ENCODE data around the gene ANXA10. TPM values are rescaled to one million over a fixed set of nuclear protein-coding genes. Genes with fewer than 3 reads are reported as not detected.

The ANXA10 gene
- total and polyA plus RNA-seq, 2 experiments from 2014 or later = 0.22 to 0.44 TPM

GRCh38 chr4:168183717-168184571 is 91.6 kb downstream of the ANXA10 start:
- in situ Hi-C loops (cut with MboI) = loop anchor here (10.0 to 25.0 kb wide), 4 partner anchors 328 to 1303 kb away; no protein-coding TSS in a partner anchor
- H3K79me2 ChIP-seq (ENCODE audit: insufficient read depth) = no peaks in the 10 kb centered on the region
- no peak overlapping the region for H3K9ac ChIP-seq
- H3K4me3 ChIP-seq = no peak overlapping the region
- TF ChIP-seq EZH2 (IDR thresholded peaks at IDR 0.05; ENCODE audit: insufficient read depth, poor library complexity, severe bottlenecking) (no peak), EZH2phosphoT487 (IDR thresholded peaks at IDR 0.05; ENCODE audit: insufficient read depth, low read depth) (no peak)
- no peak overlapping the region for H2AFZ ChIP-seq
- H3K9me2 ChIP-seq (ENCODE audit: insufficient read depth) = no peaks in the 10 kb centered on the region
- no peaks in the 10 kb centered on the region for H3K9me3 ChIP-seq (ENCODE audit: low read depth)
- peak overlapping the region; percentile 2 for H3K4me2 ChIP-seq (ENCODE audit: unreplicated experiment)
- 9 to 19% methylated on average over 6 of the region's 6 CpGs for WGBS, 2 experiments (ENCODE audit: low coverage in 1 of 2, low lambda C conversion rate in 2 of 2, missing lambda C conversion rate in 2 of 2)
- H3F3A ChIP-seq (ENCODE audit: insufficient read depth) = no peaks in the 10 kb centered on the region
- DNase-seq = peak; percentile 61
- no peak overlapping the region for H3K27ac ChIP-seq
- no peaks in the 10 kb centered on the region for H3K36me3 ChIP-seq (ENCODE audit: low read depth)
- H4K20me1 ChIP-seq (ENCODE audit: insufficient read depth) = no peaks in the 10 kb centered on the region
- H3K4me1 ChIP-seq (ENCODE audit: insufficient read depth) = peaks cover 8% of the 10 kb centered on the region
- H3K27me3 ChIP-seq (replicated peaks; ENCODE audit: insufficient read depth) = no peaks in the 10 kb centered on the region

- Histone ChIP-seq H3K4me2 (ENCODE audit: unreplicated experiment) (no peak overlapping the region), H3K4me1 (ENCODE audit: insufficient read depth) (peaks cover 7% of the 10 kb centered on the region), H3K27ac (no peak overlapping the region), H3F3A (ENCODE audit: insufficient read depth) (no peaks in the 10 kb centered on the region), H3K4me3 (no peak overlapping the region), H3K9me3 (ENCODE audit: low read depth) (no peaks in the 10 kb centered on the region), H3K9ac (no peak overlapping the region), H3K36me3 (ENCODE audit: low read depth) (no peaks in the 10 kb centered on the region), H3K9me2 (ENCODE audit: insufficient read depth) (no peaks in the 10 kb centered on the region), H2AFZ (no peak overlapping the region), H3K27me3 (replicated peaks; ENCODE audit: insufficient read depth) (no peaks in the 10 kb centered on the region), H3K79me2 (ENCODE audit: insufficient read depth) (no peaks in the 10 kb centered on the region), H4K20me1 (ENCODE audit: insufficient read depth) (no peaks in the 10 kb centered on the region)
- in situ Hi-C loops (cut with MboI) = loop anchor here (10.0 to 25.0 kb wide), 4 partner anchors 324 to 1299 kb away; no protein-coding TSS in a partner anchor
- TF ChIP-seq EZH2 (IDR thresholded peaks at IDR 0.05; ENCODE audit: insufficient read depth, poor library complexity, severe bottlenecking) (no peak), EZH2phosphoT487 (IDR thresholded peaks at IDR 0.05; ENCODE audit: insufficient read depth, low read depth) (no peak)
- WGBS, 2 experiments (ENCODE audit: low coverage in 1 of 2, low lambda C conversion rate in 2 of 2, missing lambda C conversion rate in 2 of 2) = 85 to 92% methylated on average over 1 of the region's 1 CpG
- no peak for DNase-seq
These were observed 96.4 kb downstream of the ANXA10 start for GRCh38 chr4:168188754-168189153.

- Histone ChIP-seq H2AFZ (no peak overlapping the region), H3K9ac (no peak overlapping the region), H3K36me3 (ENCODE audit: low read depth) (no peaks in the 10 kb centered on the region), H3K9me3 (ENCODE audit: low read depth) (no peaks in the 10 kb centered on the region), H3K4me1 (ENCODE audit: insufficient read depth) (no peaks in the 10 kb centered on the region), H3K27me3 (replicated peaks; ENCODE audit: insufficient read depth) (no peaks in the 10 kb centered on the region), H3F3A (ENCODE audit: insufficient read depth) (no peaks in the 10 kb centered on the region), H3K79me2 (ENCODE audit: insufficient read depth) (no peaks in the 10 kb centered on the region), H3K4me2 (ENCODE audit: unreplicated experiment) (no peak overlapping the region), H4K20me1 (ENCODE audit: insufficient read depth) (no peaks in the 10 kb centered on the region), H3K4me3 (no peak overlapping the region), H3K9me2 (ENCODE audit: insufficient read depth) (no peaks in the 10 kb centered on the region), H3K27ac (no peak overlapping the region)
- peak; percentile 3 for DNase-seq
- TF ChIP-seq EZH2 (IDR thresholded peaks at IDR 0.05; ENCODE audit: insufficient read depth, poor library complexity, severe bottlenecking) (no peak), EZH2phosphoT487 (IDR thresholded peaks at IDR 0.05; ENCODE audit: insufficient read depth, low read depth) (no peak)
- in situ Hi-C loops (cut with MboI) = loop anchor here (25.0 kb wide), 3 partner anchors 314 to 1289 kb away; no protein-coding TSS in a partner anchor
These were observed 105.6 kb downstream of the ANXA10 start for GRCh38 chr4:168197926-168198325.

- Histone ChIP-seq H3F3A (ENCODE audit: insufficient read depth) (no peaks in the 10 kb centered on the region), H2AFZ (no peak overlapping the region), H4K20me1 (ENCODE audit: insufficient read depth) (no peaks in the 10 kb centered on the region), H3K27me3 (replicated peaks; ENCODE audit: insufficient read depth) (no peaks in the 10 kb centered on the region), H3K79me2 (ENCODE audit: insufficient read depth) (no peaks in the 10 kb centered on the region), H3K9me2 (ENCODE audit: insufficient read depth) (no peaks in the 10 kb centered on the region), H3K9ac (no peak overlapping the region), H3K36me3 (ENCODE audit: low read depth) (no peaks in the 10 kb centered on the region), H3K4me3 (no peak overlapping the region), H3K27ac (no peak overlapping the region), H3K4me2 (ENCODE audit: unreplicated experiment) (no peak overlapping the region), H3K4me1 (ENCODE audit: insufficient read depth) (no peaks in the 10 kb centered on the region), H3K9me3 (ENCODE audit: low read depth) (no peaks in the 10 kb centered on the region)
- in situ Hi-C loops (cut with MboI) = loop anchor here (25.0 kb wide), 3 partner anchors 313 to 1288 kb away; no protein-coding TSS in a partner anchor
- WGBS, 2 experiments (ENCODE audit: low coverage in 1 of 2, low lambda C conversion rate in 2 of 2, missing lambda C conversion rate in 2 of 2) = 55% methylated on average over 4 of the region's 4 CpGs
- DNase-seq = no peak
- TF ChIP-seq EZH2phosphoT487 (IDR thresholded peaks at IDR 0.05; ENCODE audit: insufficient read depth, low read depth) (no peak), EZH2 (IDR thresholded peaks at IDR 0.05; ENCODE audit: insufficient read depth, poor library complexity, severe bottlenecking) (no peak)
These were observed 107.1 kb downstream of the ANXA10 start for GRCh38 chr4:168199260-168199957.
